Progenitor cell of endocrine pancreas (in vitro differentiated cells): ENCODE data around the gene GATD1. TPM values are rescaled to one million over a fixed set of nuclear protein-coding genes. Genes with fewer than 3 reads are reported as not detected.
A peak's percentile ranks its signal among the peaks of the same experiment; 100 is the strongest.

Experiments
- DNase-seq: peaks from one replicate; pipeline ENCODE4 v3.0.0; 2021; ENCODE audit warnings: low spot score; ENCODE audit not compliant: unreplicated experiment
- H3K27ac Mint-ChIP-seq: 2 replicates; pipeline ENCODE4 v1.8.0; 2021; ENCODE audit warnings: mild to moderate bottlenecking, moderate library complexity, mixed read lengths
- H3K27me3 Mint-ChIP-seq: 2 replicates; pipeline ENCODE4 v1.8.0; 2021; ENCODE audit warnings: mixed read lengths
- H3K36me3 Mint-ChIP-seq: 2 replicates; pipeline ENCODE4 v1.8.0; 2022; ENCODE audit warnings: mixed read lengths; ENCODE audit not compliant: insufficient read depth
- H3K4me1 Mint-ChIP-seq: 2 replicates; pipeline ENCODE4 v1.8.0; 2021; ENCODE audit warnings: low read depth, mixed read lengths
- H3K4me3 Mint-ChIP-seq: 2 replicates; pipeline ENCODE4 v1.8.0; 2021; ENCODE audit warnings: low read depth, mild to moderate bottlenecking, moderate library complexity, mixed read lengths
- H3K9me3 Mint-ChIP-seq: 2 replicates; pipeline ENCODE4 v1.8.0; 2021; ENCODE audit warnings: low read depth, mixed read lengths
- total RNA-seq: library from RNA; stranded (reverse); gene quantifications from 2 replicates; pipeline ENCODE4 v1.2.1, GENCODE V29; 2021
- TF ChIP-seq, protein P1 (sequence below): fragments of 200-600 bp; sonication (generic); IDR thresholded peaks from one replicate; pipeline ENCODE4 v1.5.0; 2021; ENCODE audit warnings: antibody characterized with exemption, mild to moderate bottlenecking; ENCODE audit not compliant: unreplicated experiment

The GATD1 gene
- total RNA-seq, 1 donor from 2014 or later: 74.1 TPM

DNA sequence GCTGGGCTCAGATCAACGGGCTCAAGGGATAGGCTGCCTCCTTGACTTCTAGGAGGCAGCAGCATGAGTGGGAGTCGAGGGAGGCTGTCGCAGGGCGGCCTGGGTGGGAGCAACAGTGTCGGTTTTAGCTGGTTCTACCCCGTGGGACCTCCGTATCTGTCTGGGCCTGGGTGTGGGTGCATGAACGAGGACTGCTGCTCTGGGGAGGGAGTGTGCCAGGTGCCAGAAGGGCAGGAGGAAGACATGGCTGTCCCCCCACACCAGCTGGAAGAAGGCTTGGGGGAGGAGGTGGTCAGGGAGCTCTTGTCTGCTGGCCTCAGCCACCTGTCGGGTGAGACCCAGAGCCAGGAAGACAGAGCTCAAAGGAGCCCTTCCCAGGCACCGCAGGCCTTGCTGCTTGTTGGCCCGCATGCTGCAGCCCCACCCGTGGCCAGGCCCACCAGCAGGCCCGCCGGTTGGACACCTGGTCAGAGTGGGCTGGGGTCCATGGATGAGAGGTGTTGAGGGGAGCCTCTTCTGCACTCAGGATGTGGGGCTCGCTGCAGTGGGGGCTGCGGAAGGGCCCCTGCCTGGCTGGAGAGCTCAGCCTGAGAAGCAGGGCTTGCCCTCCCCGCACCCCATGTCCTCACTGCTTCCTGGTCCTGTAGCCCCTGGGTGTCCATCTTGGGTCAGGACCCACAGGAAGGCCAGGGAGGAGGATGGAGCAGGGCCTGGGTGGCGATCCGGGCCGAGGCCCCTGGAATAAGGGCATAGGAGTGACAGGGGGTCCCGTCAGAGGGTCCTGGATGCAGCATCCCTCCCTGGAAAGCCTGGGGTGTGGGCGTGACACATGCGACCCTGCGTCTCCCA, 9.2 kb upstream of the GATD1 start:
- Mint-ChIP-seq H3K4me1 (peaks cover 6% of the 10 kb centered on the region), H3K36me3 (peaks cover 3% of the 10 kb centered on the region), H3K9me3 (no peaks in the 10 kb centered on the region), H3K4me3 (no peak overlapping the region), H3K27me3 (no peaks in the 10 kb centered on the region), H3K27ac (peak overlapping the region; percentile 74)
- no peak for DNase-seq
- TF ChIP-seq, protein P1, sequence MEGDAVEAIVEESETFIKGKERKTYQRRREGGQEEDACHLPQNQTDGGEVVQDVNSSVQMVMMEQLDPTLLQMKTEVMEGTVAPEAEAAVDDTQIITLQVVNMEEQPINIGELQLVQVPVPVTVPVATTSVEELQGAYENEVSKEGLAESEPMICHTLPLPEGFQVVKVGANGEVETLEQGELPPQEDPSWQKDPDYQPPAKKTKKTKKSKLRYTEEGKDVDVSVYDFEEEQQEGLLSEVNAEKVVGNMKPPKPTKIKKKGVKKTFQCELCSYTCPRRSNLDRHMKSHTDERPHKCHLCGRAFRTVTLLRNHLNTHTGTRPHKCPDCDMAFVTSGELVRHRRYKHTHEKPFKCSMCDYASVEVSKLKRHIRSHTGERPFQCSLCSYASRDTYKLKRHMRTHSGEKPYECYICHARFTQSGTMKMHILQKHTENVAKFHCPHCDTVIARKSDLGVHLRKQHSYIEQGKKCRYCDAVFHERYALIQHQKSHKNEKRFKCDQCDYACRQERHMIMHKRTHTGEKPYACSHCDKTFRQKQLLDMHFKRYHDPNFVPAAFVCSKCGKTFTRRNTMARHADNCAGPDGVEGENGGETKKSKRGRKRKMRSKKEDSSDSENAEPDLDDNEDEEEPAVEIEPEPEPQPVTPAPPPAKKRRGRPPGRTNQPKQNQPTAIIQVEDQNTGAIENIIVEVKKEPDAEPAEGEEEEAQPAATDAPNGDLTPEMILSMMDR: no peak

DNA sequence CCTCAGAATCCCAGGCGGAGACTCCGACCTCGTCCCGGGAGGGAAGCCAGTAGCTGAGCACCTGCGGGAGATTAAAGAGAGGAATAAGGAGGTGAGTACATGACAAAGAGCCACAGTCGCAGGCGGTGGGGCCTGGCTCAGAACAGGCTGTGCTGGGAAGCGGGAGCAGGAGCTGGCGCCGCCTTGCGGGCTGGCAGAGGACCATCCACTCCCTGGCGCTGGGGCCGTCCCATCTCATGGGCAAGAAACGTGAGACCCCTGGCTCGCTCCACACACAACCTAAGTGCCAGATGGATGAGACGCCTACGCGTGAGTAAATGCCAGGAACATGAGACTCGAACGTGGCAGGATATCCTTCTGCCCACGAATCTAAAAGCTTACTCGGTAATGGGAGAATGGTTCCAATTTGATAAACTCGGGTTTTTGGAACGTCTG, 6.3 kb upstream of the GATD1 start:
- no peaks in the 10 kb centered on the region for H3K9me3 Mint-ChIP-seq
- H3K36me3 Mint-ChIP-seq: peaks cover 3% of the 10 kb centered on the region
- TF ChIP-seq, protein P1: peak; percentile 84
- H3K27ac Mint-ChIP-seq: no peak overlapping the region
- no peaks in the 10 kb centered on the region for H3K27me3 Mint-ChIP-seq
- H3K4me1 Mint-ChIP-seq: peaks cover 7% of the 10 kb centered on the region
- DNase-seq: peak; percentile 73
- H3K4me3 Mint-ChIP-seq: no peak overlapping the region

DNA sequence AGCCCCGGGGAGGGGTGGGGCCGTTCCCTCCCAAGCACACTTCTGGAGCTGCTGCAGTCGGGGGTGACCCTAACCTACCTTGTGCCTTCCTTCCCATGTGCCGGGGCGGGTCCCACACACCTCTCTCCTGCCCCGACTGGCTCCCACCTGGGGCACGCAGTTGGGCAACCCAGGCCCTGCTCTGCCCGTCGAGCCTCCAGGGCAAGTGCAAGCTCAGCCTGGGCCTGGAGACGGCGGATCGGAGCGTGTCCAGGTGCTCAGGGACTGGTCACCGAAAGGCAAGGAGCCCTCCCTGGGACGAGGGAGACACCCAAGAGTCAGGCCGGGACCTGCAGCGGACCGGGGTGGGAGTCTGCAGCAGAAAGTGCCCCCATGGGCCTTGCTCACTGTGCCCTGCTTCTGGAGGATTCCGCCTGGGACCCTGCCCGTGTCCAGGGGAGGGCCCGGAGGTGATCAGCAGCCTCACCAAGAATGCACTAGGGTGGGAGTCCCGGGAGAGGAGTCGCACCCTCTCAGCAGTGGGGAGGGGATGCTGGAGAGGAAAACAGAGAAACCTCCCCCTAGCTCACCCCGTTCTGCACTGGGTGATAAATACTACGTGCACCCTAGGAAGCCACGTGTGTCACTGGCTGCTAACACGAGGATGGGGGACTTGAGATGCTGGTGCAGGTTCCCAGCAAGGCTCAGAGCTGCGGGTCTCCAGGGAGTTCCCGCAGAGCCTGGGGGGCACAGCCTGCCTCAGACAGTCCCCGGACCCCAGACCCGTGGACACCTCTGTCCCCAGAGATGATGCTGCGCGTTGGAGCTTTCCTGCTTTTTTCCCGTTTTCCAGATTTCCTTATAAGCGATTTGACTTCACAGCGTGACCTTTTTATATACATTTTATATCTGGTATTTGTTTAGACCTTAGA, 5.2 kb upstream of the GATD1 start:
- TF ChIP-seq, protein P1: no peak
- Mint-ChIP-seq H3K9me3 (no peaks in the 10 kb centered on the region), H3K27ac (no peak overlapping the region)

DNA sequence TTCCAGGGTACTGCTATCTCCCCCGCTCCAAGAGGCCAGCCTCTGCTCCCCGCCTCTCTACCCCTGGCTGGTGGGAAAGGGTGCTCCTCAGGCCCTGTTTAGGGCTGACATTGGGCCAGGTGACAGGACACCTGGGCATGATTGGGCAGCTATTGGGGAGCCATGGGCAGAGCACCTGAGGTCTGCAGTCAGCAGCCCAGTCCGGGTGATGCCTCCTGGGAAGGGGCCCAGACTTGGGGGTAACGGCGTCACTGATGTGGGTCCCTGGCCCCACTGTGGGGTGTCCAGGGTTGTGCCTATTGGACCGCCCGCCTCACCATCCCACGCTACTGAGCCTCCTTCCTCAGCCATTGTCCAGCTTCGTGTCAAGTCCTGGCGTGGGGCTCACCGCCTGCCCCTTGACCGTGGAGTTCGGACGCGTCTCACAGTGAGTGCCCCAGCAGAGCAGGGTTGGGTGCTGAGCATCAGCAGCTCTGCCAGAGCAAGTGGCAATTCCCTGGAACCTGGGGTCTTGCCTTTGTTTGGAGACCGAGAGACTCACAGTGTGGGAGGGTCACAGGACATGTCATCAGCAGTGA, 2.8 kb upstream of the GATD1 start:
- no peak overlapping the region for H3K27ac Mint-ChIP-seq
- H3K4me3 Mint-ChIP-seq: no peak overlapping the region
- DNase-seq: no peak
- H3K4me1 Mint-ChIP-seq: peaks cover 14% of the 10 kb centered on the region
- H3K9me3 Mint-ChIP-seq: no peaks in the 10 kb centered on the region
- TF ChIP-seq, protein P1: no peak
- H3K27me3 Mint-ChIP-seq: no peaks in the 10 kb centered on the region
- peaks cover 3% of the 10 kb centered on the region for H3K36me3 Mint-ChIP-seq

More for the DNA sequence above, 5.2 kb upstream of the GATD1 start:
- no peak for DNase-seq
- H3K36me3 Mint-ChIP-seq: peaks cover 3% of the 10 kb centered on the region
- H3K4me1 Mint-ChIP-seq: peaks cover 7% of the 10 kb centered on the region
- no peak overlapping the region for H3K4me3 Mint-ChIP-seq
- H3K27me3 Mint-ChIP-seq: no peaks in the 10 kb centered on the region
